HG03196 (cell line): Measurements from ENCODE around the gene FRMD3.
A peak's percentile ranks its signal among the peaks of the same experiment; 100 is the strongest.

Source experiments
- ATAC-seq: cut with Tn5 transposase; IDR thresholded peaks from one replicate; pipeline ENCODE4 v1.9.1; 2021; ENCODE audit not compliant: unreplicated experiment

FRMD3 gene

DNA sequence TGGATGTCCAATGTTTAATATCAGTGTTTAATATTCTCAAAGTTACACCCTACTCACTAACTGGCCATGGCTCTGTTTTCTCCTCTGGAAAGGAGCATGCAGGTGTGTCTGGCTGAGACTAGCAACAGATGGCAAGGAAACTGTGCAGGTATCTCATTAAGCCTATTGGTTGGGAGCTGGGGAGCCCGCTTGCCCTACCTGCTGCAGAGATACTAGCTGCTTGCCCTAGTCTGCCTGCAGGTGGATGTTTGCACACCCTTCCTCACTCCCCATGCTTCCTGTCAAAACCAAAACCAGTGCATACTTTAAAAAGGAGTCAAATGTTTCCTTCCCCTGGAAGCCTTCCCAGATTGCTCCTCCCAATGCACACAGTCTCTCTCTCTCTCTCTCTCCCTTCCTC lies 247.0 kb downstream of the FRMD3 start:
- ATAC-seq, result no peak

DNA sequence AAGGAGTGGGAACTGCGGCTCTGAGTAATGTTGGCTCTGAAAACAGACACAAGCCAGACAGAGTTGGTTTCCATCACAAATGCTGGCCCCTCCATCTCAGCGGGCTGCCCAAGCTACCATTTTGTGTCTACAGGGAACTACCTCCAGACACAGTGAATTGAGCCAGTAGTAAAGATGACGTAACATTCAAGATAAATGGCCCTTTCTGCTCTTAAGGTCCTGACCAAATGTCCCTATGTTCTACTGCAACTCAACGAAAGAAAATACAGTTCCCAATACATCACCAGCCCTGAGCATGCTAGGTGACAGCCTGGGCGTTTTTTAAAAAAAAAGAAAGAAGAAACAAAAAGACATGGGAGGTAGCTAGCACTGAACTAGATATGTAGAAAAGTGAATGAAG lies 247.5 kb downstream of the FRMD3 start:
- ATAC-seq, result no peak

DNA sequence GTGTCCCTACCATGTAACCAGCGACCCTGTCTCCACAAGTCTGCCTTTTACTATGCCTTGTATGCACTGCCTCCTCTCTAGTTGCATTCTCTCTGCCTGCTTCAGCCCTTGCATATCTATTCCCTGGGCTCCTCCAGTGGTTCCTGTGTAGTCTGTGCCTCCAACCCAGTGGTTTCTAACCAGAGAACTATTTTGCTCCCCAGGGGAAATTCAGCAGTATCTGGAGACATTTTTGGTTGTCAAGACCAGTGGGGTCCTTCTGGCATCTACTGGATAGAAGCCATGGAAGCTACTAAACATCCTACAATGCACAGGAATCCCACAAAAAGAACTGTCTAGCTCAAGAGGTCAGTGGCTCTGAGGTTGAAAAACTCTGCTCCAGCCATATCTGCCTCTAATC lies 251.2 kb downstream of the FRMD3 start:
- no peak for ATAC-seq

- ATAC-seq, result no peak
These were observed 252.6 kb downstream of the FRMD3 start for GRCh38 chr9:83285445-83286225.

- ATAC-seq, result no peak
These were observed 253.5 kb downstream of the FRMD3 start for GRCh38 chr9:83284746-83285145.

- no peak for ATAC-seq
These were observed 254.7 kb downstream of the FRMD3 start for GRCh38 chr9:83283528-83283927.

DNA sequence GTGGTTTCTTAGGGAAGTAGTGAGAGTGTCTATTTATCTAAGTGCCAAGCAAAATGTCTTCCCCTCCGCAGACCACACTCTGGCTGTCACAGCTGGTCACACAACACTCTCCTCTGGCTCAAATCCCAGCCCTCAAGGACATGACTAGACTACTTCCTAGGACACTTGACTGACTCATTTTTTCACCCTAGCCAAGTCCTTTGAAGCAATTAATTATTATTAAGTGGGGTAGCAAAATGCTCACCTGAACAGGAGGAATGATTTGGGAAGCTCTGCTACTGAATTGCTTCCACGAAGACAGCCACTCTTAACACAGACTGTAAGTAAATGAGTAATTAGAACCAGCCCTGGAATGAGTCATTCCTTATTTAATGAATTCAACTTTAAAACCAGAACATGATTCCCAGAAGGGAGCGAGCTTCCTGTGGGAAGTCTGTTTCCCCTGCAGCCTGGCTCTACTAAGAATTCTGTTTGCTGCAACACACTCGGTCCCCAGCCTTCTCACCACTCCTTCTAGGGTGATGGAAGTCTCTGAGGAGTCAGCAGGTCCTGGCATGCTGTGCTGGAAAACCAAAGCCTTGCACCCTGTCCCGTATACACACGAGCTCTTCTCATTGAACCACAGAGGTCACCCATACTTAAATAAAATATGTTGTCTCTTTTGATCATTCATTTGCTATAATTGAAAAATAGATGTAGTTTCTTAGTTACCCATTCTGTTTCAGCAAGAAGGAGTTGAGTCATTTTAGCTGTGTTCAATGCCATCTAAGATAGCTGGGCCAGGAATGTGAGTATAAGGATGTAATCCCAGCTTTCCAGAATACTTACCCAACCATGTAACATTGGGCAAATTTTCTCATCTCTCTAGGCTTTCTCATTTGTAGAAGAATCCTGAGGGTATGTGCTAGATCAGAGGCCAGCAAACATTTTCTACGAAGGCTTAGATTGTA lies 256.6 kb downstream of the FRMD3 start:
- peak; percentile 64 for ATAC-seq

- ATAC-seq, result no peak
These were observed 257.4 kb downstream of the FRMD3 start for GRCh38 chr9:83280790-83281189.

DNA sequence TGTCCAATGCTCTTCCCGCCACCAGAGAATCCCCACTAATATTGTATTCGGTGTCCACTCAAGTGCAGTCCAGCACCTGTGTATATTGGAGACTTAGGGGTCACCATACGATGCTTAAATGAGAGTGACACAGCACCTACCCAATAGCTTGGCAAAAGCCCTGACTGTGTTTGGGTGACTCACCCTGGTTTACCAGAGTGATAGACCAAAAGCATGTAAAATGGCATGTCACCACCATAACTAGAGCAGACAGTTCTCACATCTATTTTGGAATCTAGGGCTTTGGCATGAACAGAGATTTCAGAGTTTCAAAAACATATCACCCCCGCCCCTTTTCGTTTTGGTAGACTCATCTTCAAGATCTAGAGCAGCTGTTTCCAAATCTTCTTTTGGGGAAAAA lies 257.9 kb downstream of the FRMD3 start:
- no peak for ATAC-seq

GRCh38 chr9:83274787-83275186 lies 263.4 kb downstream of the FRMD3 start:
- no peak for ATAC-seq

GRCh38 chr9:83271665-83272071 lies 266.5 kb downstream of the FRMD3 start:
- no peak for ATAC-seq

GRCh38 chr9:83270116-83270515 lies 268.1 kb downstream of the FRMD3 start:
- ATAC-seq, result no peak

GRCh38 chr9:83267741-83268140 lies 270.5 kb downstream of the FRMD3 start:
- no peak for ATAC-seq

DNA sequence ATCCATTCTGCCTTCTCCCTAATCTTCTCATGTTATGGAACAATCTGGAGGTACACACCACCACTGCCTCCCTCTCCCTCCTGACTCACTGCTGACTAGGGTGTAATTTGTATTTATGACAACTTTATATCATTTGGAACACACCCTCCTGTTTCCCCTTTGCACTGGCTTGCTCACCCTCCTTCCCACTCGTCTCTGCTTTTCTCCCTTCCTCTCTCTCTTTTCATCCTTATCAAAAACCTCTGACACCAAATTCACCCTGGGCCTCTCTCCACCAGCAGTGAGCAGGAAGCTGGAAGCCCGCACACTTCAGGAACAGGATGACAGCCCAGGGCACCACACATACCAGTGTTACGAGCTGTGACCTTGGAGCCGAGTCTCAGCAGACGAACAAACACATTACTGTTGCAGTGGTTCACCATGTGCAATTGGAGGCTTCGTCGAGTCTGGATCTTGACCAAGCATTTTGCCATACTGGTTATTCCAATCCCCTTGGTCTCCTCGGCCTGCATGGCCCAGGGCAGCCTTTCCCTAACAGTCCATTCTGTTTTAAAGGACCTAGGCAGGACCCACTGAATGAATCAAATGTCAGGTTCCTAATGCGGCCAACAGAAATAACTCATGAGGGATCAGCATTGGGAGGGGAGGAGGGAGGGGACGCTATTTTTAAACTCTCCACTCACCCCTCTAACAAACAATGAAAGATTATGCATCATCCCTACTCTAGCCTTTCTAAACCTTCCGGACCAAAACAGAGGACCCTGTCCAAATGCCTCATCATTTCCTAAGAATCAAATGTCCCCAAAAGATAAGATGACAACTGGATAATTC lies 271.3 kb downstream of the FRMD3 start:
- ATAC-seq, result no peak

- no peak for ATAC-seq
These were observed 271.9 kb downstream of the FRMD3 start for GRCh38 chr9:83266331-83266665.

DNA sequence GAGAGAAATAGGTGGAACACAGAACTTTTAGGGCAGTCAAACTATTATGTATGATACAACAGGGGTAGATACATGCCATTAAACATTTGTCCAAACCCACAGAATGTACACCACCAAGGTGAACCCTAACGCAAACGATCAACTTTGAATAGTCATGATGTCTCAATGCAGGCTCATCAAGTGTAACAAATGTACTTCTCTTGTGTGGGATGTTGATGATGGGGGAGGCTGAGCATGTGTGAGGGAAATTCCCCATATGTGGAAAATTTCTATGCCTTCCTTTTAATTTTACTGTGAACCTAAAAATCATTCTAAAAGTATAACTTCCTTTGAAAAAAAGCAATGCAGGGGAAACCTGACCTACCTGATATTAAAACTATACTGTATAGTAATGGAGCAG lies 273.9 kb downstream of the FRMD3 start:
- no peak for ATAC-seq

GRCh38 chr9:83259558-83259957 lies 278.6 kb downstream of the FRMD3 start:
- ATAC-seq, result no peak

GRCh38 chr9:83257937-83258891 lies 280.0 kb downstream of the FRMD3 start:
- ATAC-seq, result no peak

- ATAC-seq, result no peak
These were observed 290.5 kb downstream of the FRMD3 start for GRCh38 chr9:83247732-83248131.

DNA sequence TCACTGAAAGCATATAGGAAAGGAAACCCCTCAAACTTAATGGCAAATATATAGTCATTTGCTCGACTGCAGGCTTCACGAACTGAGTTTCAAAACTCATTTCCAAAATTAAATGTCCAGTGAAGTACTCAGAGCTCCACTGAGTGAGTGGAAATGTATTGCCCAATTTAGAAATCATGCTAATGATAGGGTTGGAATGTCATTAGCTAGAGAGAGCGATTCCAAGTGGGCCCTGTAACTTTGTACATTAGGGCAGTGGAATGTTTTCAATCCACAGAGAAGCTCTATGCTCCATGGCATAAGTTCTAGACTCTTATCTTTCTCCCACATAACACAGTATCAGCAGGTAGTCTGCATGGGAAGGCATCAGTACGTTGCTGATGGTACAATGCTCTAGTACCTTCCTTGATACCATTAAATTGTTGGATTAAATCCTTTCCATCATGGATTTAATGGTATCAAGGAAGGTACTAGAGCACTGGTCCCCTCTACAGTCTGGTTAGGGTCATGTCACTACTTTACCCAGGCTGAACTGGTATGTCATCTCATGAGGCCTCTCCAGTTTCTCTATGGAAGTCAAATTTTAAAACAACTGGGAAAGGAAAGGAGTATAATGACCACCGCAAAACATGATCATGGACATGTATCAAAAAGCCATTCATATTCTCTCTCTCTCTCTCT lies 292.1 kb downstream of the FRMD3 start:
- ATAC-seq, result no peak
